GM19372 (cell line): ENCODE results near the gene ZFAND3.

Experiments used
- ATAC-seq: cut with Tn5 transposase; IDR thresholded peaks from one replicate; pipeline ENCODE4 v1.9.1; 2021; ENCODE audit warnings: mild to moderate bottlenecking, low read depth, moderate library complexity; ENCODE audit not compliant: unreplicated experiment

Gene ZFAND3

GRCh38 chr6:37819177-37819801 is at the start of gene ZFAND3:
ZFAND3 (plus strand) TSS chr6:37819727; CDS start chr6:37819946, 219 bp downstream.
- peak; percentile 80 for ATAC-seq

GRCh38 chr6:37774028-37774680 is 45.4 kb upstream of the ZFAND3 start:
- ATAC-seq: no peak

- no peak for ATAC-seq
Observed at GRCh38 chr6:37776566-37776965, 43.0 kb upstream of the ZFAND3 start.

GRCh38 chr6:37777272-37777834 is 42.2 kb upstream of the ZFAND3 start:
- peak; percentile 54 for ATAC-seq

GRCh38 chr6:37779111-37779800 is 40.3 kb upstream of the ZFAND3 start:
- no peak for ATAC-seq

GRCh38 chr6:37779902-37780628 is 39.5 kb upstream of the ZFAND3 start:
- no peak for ATAC-seq

GRCh38 chr6:37781788-37782187 is 37.7 kb upstream of the ZFAND3 start:
- no peak for ATAC-seq

GRCh38 chr6:37783025-37783855 is 36.3 kb upstream of the ZFAND3 start:
- no peak for ATAC-seq

GRCh38 chr6:37783856-37784584 is 35.5 kb upstream of the ZFAND3 start:
- ATAC-seq: no peak

GRCh38 chr6:37784585-37784967 is 35.0 kb upstream of the ZFAND3 start:
- no peak for ATAC-seq

GRCh38 chr6:37785002-37785662 is 34.4 kb upstream of the ZFAND3 start:
- no peak for ATAC-seq

- ATAC-seq: no peak
Observed at GRCh38 chr6:37785663-37786270, 33.8 kb upstream of the ZFAND3 start.

- ATAC-seq: no peak
Observed at GRCh38 chr6:37787216-37787615, 32.3 kb upstream of the ZFAND3 start.

GRCh38 chr6:37788259-37788658 is 31.3 kb upstream of the ZFAND3 start:
- no peak for ATAC-seq

GRCh38 chr6:37791156-37791919 is 28.2 kb upstream of the ZFAND3 start:
- no peak for ATAC-seq

GRCh38 chr6:37792457-37793033 is 27.0 kb upstream of the ZFAND3 start:
- ATAC-seq: no peak

- no peak for ATAC-seq
Observed at GRCh38 chr6:37793067-37793466, 26.5 kb upstream of the ZFAND3 start.
